CD4-positive, CD25-positive, alpha-beta regulatory T cell (primary cell): ENCODE data around the gene SPATA19. TPM values are rescaled to one million over a fixed set of nuclear protein-coding genes. Genes with fewer than 3 reads are reported as not detected.

Experiments
- polyA plus RNA-seq, 4 donors: library from polyadenylated mRNA; unstranded; fragments of 300-500 nt; fragmentation: Illumina TruSeq; gene quantifications; one replicate each; pipeline ENCODE4 v1.2.3, GENCODE V29; 2021
- total RNA-seq: library from RNA; stranded (reverse); gene quantifications from one replicate; pipeline ENCODE4 v1.2.3, GENCODE V29; 2022

The SPATA19 gene
- total and polyA plus RNA-seq, 5 donors from 2014 or later: not detected

Other genes starting within 250 kb of the SPATA19 start
- gene IGSF9B, start 111.5 kb upstream of the SPATA19 start, total RNA-seq: 40.0 TPM
- gene IGSF9B, start 111.5 kb upstream of the SPATA19 start, polyA plus RNA-seq: 1 to 10 TPM in 2 of 4 donors, under 1 TPM in 2; 0.65 to 2.9 (median 0.99) TPM
- gene JAM3, start 223.6 kb upstream of the SPATA19 start, total RNA-seq: 5.5 TPM
- 1 to 10 TPM; 3.1 to 4.6 (median 3.3) TPM for gene JAM3, start 223.6 kb upstream of the SPATA19 start, polyA plus RNA-seq